HL-60 (cell line): ENCODE measurements around the gene IFT80.

Experiments
- CTCF ChIP-seq: IDR thresholded peaks from one replicate; pipeline ENCODE4 v1.5.1; 2011; ENCODE audit warnings: low read length, control low read depth, inconsistent platforms; ENCODE audit not compliant: insufficient read depth
- POLR2AphosphoS5 ChIP-seq: IDR thresholded peaks from 2 replicates; pipeline ENCODE4 v1.6.1; 2012; ENCODE audit warnings: low read depth
- REST ChIP-seq: IDR thresholded peaks from 2 replicates; pipeline ENCODE4 v1.6.1; 2012; ENCODE audit warnings: low read depth; ENCODE audit not compliant: insufficient replicate concordance
- SPI1 ChIP-seq: IDR thresholded peaks from 2 replicates; pipeline ENCODE4 v1.6.1; 2012; ENCODE audit warnings: low read depth, mild to moderate bottlenecking, borderline replicate concordance

- TF ChIP-seq CTCF (no peak), POLR2AphosphoS5 (no peak), SPI1 (no peak), REST (no peak)
Measured at GRCh38 chr3:160374472-160374871, 24.6 kb downstream of the IFT80 start.
